ENCODE measurements around the gene BRICD5.

BRICD5 gene

DNA sequence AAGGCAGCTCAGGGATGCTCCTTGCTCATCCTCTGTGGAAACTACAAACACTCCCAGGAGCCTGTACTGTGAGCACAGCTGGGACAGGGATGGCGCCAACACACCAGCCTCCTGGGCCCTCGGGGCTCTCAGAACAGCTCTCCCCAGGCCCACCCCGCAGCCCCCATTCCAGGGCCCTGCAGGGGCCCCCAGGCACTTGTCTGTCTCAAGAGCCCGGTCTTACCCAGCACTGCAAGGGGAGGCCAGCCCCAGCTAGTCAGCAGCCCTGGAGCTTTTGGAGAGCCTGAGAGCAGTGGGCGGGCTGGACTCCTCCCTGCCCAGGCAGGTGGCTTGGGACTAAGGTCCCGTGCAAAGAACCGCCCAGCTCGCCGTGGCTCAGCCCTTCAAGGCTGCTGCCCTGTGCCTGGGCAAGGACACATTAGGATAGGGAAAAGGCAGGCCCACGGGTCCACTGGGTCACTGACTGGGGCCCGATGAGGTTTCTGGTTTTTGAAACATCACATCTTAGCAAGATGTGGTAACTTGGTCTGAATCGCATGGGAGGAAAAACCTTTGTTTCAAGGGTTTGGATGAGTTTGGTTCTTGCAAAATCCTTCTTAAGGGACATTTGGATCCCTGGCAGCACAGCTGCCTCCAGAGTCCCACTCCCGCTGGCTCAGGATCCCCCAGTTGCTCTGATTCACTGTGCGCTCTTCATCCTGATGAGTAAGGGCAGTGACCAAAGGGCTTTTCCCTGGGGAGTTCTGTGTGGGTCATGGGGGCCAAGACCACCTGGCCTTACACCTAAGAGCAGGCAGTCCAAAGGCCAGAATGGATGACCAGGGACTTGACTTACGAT, 28.4 kb upstream of the BRICD5 start:
- Histone ChIP-seq H3K4me2 (no peak overlapping the region), H3K27me3 (peaks cover 19 to 37% (median 25%) of the 10 kb centered on the region in 11 experiments), H3K4me3 (no peak overlapping the region), H4K20me1 (peaks cover 18 to 91% (median 77%) of the 10 kb centered on the region in 11 experiments; a peak in 21 of 22 replicates), H3K4me1 (peaks cover 3 to 18% (median 13%) of the 10 kb centered on the region in 10 experiments), H3K9me3 (replicated peaks in 1 of 11) (no peaks in the 10 kb centered on the region), H3K9ac (peak overlapping the region in 1 of 11 experiments; percentile 8; a peak in 1 of 22 replicates), H3K27ac (no peak overlapping the region), H3K36me3 (peaks cover 42 to 88% (median 68%) of the 10 kb centered on the region in 11 experiments)
- no peak for TF ChIP-seq Cebpa-rat (IDR thresholded peaks at IDR 0.05)

- H3K9me3 ChIP-seq (replicated peaks in 1 of 11), result no peaks in the 10 kb centered on the region
- no peak overlapping the region for H3K4me2 ChIP-seq
- H3K27ac ChIP-seq, result no peak overlapping the region
- H3K36me3 ChIP-seq, result peaks cover 42 to 88% (median 68%) of the 10 kb centered on the region in 11 experiments
- H3K4me1 ChIP-seq, result peaks cover 7 to 19% (median 13%) of the 10 kb centered on the region in 10 experiments
- H3K9ac ChIP-seq, result peak overlapping the region in 1 of 11 experiments; percentile 8; a peak in 1 of 22 replicates
- H3K27me3 ChIP-seq, result peaks cover 19 to 37% (median 25%) of the 10 kb centered on the region in 11 experiments
- no peak overlapping the region for H3K4me3 ChIP-seq
- peaks cover 21 to 91% (median 77%) of the 10 kb centered on the region in 11 experiments; a peak in 21 of 22 replicates for H4K20me1 ChIP-seq
- no peak for TF ChIP-seq Cebpa-rat (IDR thresholded peaks at IDR 0.05)
Measured at GRCh38 chr16:2238150-2238837, 27.6 kb upstream of the BRICD5 start.

DNA sequence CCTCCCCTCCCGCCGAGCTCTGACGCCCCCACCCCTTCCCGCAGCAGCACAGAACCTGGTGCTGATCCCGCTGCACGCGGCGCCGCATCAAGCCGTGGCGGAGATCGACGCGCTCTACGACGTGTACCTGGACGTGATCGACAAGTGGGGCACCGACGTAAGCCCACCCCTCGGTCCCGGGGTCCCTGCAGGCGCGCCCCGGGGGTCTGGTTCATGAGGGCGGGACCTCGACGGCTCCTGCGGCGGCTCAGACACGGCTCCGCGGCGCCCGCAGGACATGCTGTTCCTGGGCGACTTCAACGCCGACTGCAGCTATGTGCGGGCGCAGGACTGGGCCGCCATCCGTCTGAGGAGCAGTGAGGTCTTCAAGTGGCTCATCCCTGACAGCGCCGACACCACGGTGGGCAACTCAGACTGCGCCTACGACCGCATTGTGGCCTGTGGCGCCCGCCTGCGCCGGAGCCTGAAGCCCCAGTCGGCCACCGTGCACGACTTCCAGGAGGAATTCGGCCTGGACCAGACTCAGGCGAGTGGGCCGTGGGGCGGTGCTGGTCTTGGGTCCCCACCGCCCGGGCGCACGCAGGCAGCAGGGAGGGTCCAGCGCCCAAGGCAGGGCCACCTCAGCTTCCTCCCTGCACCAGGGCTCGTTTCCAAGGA, 27.0 kb upstream of the BRICD5 start:
- Histone ChIP-seq H3K4me2 (no peak overlapping the region), H3K27me3 (peaks cover 19 to 37% (median 25%) of the 10 kb centered on the region in 11 experiments), H3K4me3 (no peak overlapping the region), H4K20me1 (peaks cover 16 to 91% (median 75%) of the 10 kb centered on the region in 11 experiments; a peak in 21 of 22 replicates), H3K9ac (no peak overlapping the region), H3K36me3 (peaks cover 42 to 88% (median 68%) of the 10 kb centered on the region in 11 experiments), H3K27ac (no peak overlapping the region), H3K4me1 (peaks cover 3 to 16% (median 12%) of the 10 kb centered on the region in 10 experiments), H3K9me3 (replicated peaks in 1 of 11) (no peaks in the 10 kb centered on the region)
- TF ChIP-seq Cebpa-rat (IDR thresholded peaks at IDR 0.05), result no peak

GRCh38 chr16:2237102-2237482, 26.4 kb upstream of the BRICD5 start:
- Histone ChIP-seq H4K20me1 (peaks cover 16 to 91% (median 74%) of the 10 kb centered on the region in 11 experiments; a peak in 21 of 22 replicates), H3K9ac (no peak overlapping the region), H3K27me3 (peaks cover 19 to 37% (median 25%) of the 10 kb centered on the region in 11 experiments), H3K9me3 (replicated peaks in 1 of 11) (no peaks in the 10 kb centered on the region), H3K27ac (no peak overlapping the region), H3K4me3 (no peak overlapping the region), H3K36me3 (peaks cover 43 to 88% (median 68%) of the 10 kb centered on the region in 11 experiments), H3K4me1 (peaks cover 0 to 16% (median 11%) of the 10 kb centered on the region in 10 experiments; a peak in 12 of 20 replicates), H3K4me2 (no peak overlapping the region)
- no peak for TF ChIP-seq Cebpa-rat (IDR thresholded peaks at IDR 0.05)

DNA sequence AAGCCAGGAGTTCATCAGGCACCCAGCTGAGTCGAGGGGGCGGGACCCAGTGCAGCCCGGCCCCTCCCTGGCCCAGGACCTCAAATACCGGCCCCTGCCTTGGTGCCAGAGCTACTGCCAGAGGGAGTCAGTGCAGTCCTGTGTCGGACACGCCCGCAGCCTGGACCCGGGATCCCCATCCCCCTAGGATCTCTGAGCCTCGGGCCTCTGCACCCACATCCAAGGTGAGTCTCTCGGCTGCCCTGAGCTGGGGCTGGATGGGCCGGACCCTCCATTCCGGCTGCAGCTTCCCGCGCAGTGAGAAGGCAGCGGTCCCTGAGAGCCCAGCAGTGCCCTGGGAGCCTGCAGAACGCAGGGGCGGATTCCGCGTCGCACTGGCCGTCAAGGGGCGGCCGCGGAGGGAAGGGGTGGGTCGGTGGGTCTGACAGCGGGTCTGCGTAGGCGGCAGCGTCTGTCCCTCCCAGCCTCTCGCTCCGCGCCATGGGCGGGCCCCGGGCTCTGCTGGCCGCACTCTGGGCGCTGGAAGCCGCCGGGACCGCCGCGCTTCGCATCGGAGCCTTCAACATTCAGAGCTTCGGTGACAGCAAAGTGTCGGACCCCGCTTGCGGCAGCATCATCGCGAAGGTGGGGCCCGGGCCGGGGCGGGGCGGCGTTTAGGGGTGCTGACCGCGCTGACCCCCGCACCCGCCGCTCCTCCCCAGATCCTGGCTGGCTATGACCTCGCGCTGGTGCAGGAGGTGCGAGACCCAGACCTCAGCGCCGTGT, 25.9 kb upstream of the BRICD5 start, which contains the start of gene DNASE1L2:
Gene DNASE1L2 (plus strand): TSS at position 108 of the 765 bp plus-strand sequence. CDS start 373 bp downstream, at position 481.
- Histone ChIP-seq H3K9ac (no peak within 1 kb of the TSS), H3K36me3 (peaks cover 48 to 89% (median 70%) of the 10 kb centered on the region in 11 experiments), H3K4me3 (no peak within 1 kb of the TSS), H3K27me3 (peaks cover 19 to 37% (median 25%) of the 10 kb centered on the region in 11 experiments), H3K27ac (no peak within 1 kb of the TSS), H3K4me2 (no peak within 1 kb of the TSS), H3K4me1 (peaks cover 0 to 16% (median 11%) of the 10 kb centered on the region in 10 experiments; a peak in 12 of 20 replicates), H4K20me1 (peaks cover 16 to 92% (median 78%) of the 10 kb centered on the region in 11 experiments; a peak in 21 of 22 replicates), H3K9me3 (replicated peaks in 1 of 11) (no peaks in the 10 kb centered on the region)
- no peak for TF ChIP-seq Cebpa-rat (IDR thresholded peaks at IDR 0.05)

DNA sequence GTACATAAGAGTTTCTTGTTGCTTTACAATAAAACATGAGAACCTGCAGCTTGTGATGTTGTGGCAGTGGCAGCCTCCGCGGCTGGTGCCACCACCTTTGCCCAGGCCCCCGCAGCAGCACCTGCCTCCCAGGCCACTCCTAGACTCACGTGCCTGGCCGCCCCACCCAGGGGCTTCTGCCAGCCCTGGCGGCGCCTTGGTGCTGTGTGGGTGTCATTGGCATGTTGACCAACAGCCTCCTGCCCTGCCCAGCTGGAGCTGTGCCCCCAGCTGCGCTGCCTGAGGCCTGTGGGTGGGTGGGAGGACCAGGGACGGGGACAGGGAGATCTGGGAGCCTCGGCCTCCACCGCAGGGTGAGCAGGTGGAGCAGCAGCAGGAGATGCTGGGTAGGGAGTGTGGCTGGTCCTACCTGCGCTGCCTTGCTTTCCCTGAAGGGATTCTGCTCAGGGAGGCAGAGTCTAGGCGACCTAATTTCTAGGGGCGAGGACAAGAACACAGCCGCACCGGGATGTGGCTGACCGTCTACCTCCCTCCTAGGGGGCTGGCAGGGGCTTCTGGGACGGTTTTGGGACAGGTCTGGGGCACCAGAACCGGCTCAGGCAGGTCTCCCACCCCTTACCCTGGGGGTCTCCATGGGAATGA, 25.2 kb upstream of the BRICD5 start:
- H4K20me1 ChIP-seq, result peaks cover 19 to 98% (median 86%) of the 10 kb centered on the region in 11 experiments; a peak in 21 of 22 replicates
- no peaks in the 10 kb centered on the region for H3K9me3 ChIP-seq (replicated peaks in 1 of 11)
- H3K36me3 ChIP-seq, result peaks cover 56 to 93% (median 76%) of the 10 kb centered on the region in 11 experiments
- H3K4me1 ChIP-seq, result peaks cover 1 to 16% (median 11%) of the 10 kb centered on the region in 10 experiments; a peak in 16 of 20 replicates
- H3K27me3 ChIP-seq, result peaks cover 19 to 37% (median 25%) of the 10 kb centered on the region in 11 experiments
- H3K4me2 ChIP-seq, result no peak overlapping the region
- no peak overlapping the region for H3K9ac ChIP-seq
- TF ChIP-seq Cebpa-rat (IDR thresholded peaks at IDR 0.05), result no peak
- no peak overlapping the region for H3K4me3 ChIP-seq
- H3K27ac ChIP-seq, result no peak overlapping the region

- H3K27ac ChIP-seq, result no peak overlapping the region
- peaks cover 60 to 95% (median 80%) of the 10 kb centered on the region in 11 experiments for H3K36me3 ChIP-seq
- no peak for TF ChIP-seq Cebpa-rat (IDR thresholded peaks at IDR 0.05)
Measured at GRCh38 chr16:2235234-2235651, 24.6 kb upstream of the BRICD5 start.

More at GRCh38 chr16:2235234-2235651, 24.6 kb upstream of the BRICD5 start:
- no peak overlapping the region for H3K4me2 ChIP-seq
- H3K9me3 ChIP-seq (replicated peaks in 1 of 11), result no peaks in the 10 kb centered on the region
- H3K4me1 ChIP-seq, result peaks cover 7 to 16% (median 11%) of the 10 kb centered on the region in 10 experiments; a peak in 18 of 20 replicates
- no peak overlapping the region for H3K9ac ChIP-seq
- no peak overlapping the region for H3K4me3 ChIP-seq
- H4K20me1 ChIP-seq, result peaks cover 23 to 98% (median 91%) of the 10 kb centered on the region in 11 experiments; a peak in 21 of 22 replicates
- peaks cover 19 to 37% (median 25%) of the 10 kb centered on the region in 11 experiments for H3K27me3 ChIP-seq

All from BLaER1 treated with 17β-estradiol and CSF1 and Interleukin-3, amounts not matched to agents 10 nM and 100 nM (cell line).